IPS-18a (cell line): ENCODE results near the gene ACCS.

Experiments used
- H3K27ac ChIP-seq: one replicate; pipeline ENCODE4 v1.5.1; 2013; ENCODE audit warnings: low read length
- H3K27me3 ChIP-seq: one replicate; pipeline ENCODE4 v1.6.1; 2013; ENCODE audit warnings: mild to moderate bottlenecking, low read length; ENCODE audit not compliant: control insufficient read depth, insufficient read depth
- H3K36me3 ChIP-seq: one replicate; pipeline ENCODE4 v1.6.1; 2013; ENCODE audit warnings: low read depth, low read length; ENCODE audit not compliant: control insufficient read depth
- H3K4me1 ChIP-seq: one replicate; pipeline ENCODE4 v1.6.1; 2013; ENCODE audit warnings: low read depth, low read length; ENCODE audit not compliant: control insufficient read depth
- H3K4me3 ChIP-seq: one replicate; pipeline ENCODE4 v1.5.1; 2013; ENCODE audit warnings: low read length
- H3K9ac ChIP-seq: one replicate; pipeline ENCODE4 v1.6.1; 2013; ENCODE audit warnings: mild to moderate bottlenecking, low read length, moderate library complexity
- H3K9me3 ChIP-seq: one replicate; pipeline ENCODE4 v1.6.1; 2013; ENCODE audit warnings: low read depth, low read length; ENCODE audit not compliant: control insufficient read depth

ACCS gene, protein sequence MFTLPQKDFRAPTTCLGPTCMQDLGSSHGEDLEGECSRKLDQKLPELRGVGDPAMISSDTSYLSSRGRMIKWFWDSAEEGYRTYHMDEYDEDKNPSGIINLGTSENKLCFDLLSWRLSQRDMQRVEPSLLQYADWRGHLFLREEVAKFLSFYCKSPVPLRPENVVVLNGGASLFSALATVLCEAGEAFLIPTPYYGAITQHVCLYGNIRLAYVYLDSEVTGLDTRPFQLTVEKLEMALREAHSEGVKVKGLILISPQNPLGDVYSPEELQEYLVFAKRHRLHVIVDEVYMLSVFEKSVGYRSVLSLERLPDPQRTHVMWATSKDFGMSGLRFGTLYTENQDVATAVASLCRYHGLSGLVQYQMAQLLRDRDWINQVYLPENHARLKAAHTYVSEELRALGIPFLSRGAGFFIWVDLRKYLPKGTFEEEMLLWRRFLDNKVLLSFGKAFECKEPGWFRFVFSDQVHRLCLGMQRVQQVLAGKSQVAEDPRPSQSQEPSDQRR

DNA sequence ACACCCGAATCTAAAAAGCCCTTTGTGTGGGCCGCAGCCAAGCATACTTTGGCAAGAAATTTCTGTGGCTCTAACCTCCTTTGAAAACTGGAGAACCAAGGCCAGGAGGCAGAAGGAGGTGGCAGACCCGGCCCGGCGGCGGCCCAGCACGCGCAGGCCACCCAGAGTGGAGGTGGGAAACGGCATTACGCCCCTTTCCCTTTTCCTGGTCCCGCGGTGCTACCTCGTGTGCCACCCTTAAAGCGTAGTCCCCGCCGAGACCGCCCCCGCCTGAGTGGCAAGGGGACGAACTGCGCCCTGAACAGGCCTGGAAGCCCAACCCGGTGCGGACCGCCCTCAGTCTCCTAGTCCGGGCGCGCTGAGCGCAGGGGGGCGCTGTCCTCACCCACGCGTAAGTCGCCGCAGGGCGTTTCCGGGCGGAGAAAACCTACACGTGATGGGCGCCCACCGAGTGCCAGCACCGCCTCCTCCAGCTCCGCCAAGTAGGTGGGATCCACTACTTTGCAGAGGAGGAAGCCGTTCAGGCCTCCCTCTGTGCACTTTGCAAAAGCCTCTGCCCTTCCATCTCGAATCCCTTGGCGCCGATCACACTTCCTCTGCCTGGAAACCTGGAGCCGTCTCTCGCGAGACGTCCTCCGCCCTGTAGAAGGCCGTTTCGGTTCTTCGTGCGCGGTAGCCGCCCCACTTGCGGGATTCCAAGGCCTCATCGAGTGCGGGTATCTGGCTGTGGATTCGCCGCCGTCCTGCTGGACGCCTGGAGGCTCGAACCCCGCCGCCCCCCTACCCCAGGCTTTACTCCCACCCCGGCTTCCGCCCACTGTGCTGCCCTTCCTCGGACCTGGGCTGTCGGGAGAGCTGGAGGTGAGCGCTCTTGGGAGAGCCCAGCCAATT is at the start of gene ACCS:
Gene ACCS (plus strand): TSS at position 430 of the 891 bp plus-strand sequence. CDS start 1,358 bp downstream, outside the sequence.
- peaks cover 14% of the 10 kb centered on the region for H3K27me3 ChIP-seq
- H3K9me3 ChIP-seq = no peaks in the 10 kb centered on the region
- H3K4me1 ChIP-seq = peaks cover 24% of the 10 kb centered on the region
- H3K36me3 ChIP-seq = no peaks in the 10 kb centered on the region
- peak within 1 kb of the TSS; percentile 40 for H3K27ac ChIP-seq
- peak within 1 kb of the TSS; percentile 52 for H3K4me3 ChIP-seq
- H3K9ac ChIP-seq = peak within 1 kb of the TSS; percentile 80

DNA sequence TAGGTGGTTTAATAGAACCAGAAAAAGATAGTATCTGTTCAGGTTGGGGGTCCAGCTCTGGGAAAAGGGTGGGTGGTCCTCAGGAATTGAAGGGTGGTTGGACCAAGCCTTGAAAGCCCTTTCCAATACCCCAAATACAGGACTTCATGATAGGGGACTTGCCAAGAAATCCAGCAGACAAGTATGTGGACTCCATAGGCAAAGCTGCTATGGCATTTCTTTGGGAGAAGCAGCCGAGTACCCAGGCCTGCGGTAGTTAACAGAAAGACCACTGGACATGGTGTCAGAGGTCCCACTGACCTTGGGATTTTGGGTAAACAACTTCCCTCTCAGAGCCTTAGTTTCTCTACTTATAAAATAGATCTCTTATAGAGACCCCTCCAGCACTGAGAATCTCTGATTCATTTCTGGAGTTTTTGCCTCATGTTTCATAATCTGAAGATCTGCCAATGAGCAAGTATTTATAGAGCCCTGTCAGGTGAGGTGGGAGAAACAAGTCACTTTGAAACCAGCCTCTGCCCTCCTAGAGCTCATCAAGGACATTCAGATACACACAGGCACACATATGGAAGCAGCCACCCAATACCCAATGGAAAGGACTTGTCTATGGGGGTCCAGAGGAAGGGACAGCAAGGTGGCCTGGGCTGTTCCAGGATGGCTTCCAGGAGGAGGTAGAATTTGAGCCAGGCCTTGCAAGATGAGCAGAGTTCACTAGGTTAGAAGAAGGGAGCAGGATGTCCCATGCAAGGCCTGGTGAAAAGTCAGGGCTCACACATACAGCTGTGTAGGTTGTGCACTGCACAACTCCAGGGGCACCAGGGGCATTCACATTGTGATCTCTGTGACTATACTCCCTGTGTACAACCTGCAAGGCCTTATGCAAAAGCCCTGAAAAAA is 49.3 kb upstream of the ACCS start:
- Histone ChIP-seq H3K36me3 (no peaks in the 10 kb centered on the region), H3K9ac (no peak overlapping the region), H3K9me3 (no peaks in the 10 kb centered on the region), H3K27ac (no peak overlapping the region), H3K4me3 (no peak overlapping the region), H3K27me3 (no peaks in the 10 kb centered on the region), H3K4me1 (no peaks in the 10 kb centered on the region)

DNA sequence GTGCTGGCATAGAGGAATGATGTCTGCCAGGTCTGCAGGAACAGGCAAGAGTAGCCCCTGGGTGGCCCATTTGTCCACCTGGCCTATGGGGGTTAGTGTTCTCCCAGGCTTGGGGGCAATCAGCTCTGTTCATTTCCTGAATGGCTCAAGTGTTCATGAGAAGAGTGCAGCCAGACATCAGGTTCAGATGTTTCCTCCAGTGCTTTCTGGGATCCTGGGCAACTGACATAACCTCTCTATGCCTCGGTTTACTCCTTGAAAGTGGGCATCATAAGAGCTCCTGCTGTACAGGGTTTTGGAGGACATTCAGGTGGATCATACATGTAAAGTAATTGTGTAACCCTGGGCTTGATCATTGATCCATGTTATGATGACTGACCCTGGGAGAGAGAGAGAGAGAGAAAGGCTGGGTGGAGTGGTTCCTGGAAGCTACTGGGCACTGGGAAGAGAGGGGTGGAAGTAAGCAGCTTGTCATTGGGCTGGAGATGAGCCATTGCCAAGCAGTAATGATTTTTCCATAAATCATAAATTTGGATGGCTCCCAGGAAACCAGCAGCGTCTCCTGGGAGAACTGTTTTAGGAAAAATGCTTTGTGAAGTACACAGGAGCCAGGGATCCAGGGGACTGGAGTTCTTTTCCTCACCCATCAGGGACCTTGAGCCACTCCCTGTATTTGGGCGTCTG is 48.5 kb upstream of the ACCS start:
- Histone ChIP-seq H3K4me1 (no peaks in the 10 kb centered on the region), H3K27ac (no peak overlapping the region), H3K36me3 (no peaks in the 10 kb centered on the region), H3K9ac (no peak overlapping the region), H3K4me3 (no peak overlapping the region), H3K9me3 (peaks cover 2% of the 10 kb centered on the region), H3K27me3 (no peaks in the 10 kb centered on the region)

DNA sequence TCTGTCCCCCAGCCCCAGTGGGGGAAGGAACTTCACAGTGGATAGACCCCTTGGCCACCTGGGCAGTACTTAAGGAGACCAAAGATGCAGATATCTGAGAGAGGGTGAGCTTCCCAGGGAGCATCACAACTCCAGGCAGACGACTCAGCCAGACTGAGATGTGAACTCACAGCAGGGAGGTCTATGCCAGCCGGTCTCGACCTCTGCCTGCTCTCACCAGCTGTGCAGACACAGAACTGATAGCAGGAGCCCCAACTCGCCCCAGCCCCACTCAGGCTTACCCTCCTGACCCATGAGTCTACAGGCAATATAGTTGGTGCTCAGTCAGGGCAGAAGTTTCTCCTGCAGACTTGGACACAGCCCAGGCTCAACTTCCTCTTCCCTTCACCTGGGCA is 47.9 kb upstream of the ACCS start:
- peaks cover 3% of the 10 kb centered on the region for H3K9me3 ChIP-seq
- no peak overlapping the region for H3K9ac ChIP-seq
- no peak overlapping the region for H3K4me3 ChIP-seq
- no peaks in the 10 kb centered on the region for H3K4me1 ChIP-seq
- H3K27me3 ChIP-seq = no peaks in the 10 kb centered on the region
- no peaks in the 10 kb centered on the region for H3K36me3 ChIP-seq
- no peak overlapping the region for H3K27ac ChIP-seq

DNA sequence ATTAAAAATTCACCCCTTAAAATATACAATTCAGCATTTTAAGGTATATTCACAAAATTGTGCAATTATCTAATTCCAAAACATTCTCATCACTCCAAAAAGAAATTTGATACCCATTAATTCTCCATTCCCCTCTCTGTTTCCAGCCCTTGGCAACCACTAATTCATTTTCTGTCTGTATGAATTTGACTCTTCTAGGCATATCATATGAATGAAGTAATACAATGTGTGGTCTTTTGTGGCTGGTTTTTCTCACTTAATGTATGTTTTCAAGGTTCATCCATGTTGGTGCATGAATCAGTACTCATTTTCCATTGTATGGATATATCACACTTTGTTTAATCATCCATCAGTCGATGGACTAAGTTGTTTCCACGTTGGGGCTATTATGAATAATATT is 47.2 kb upstream of the ACCS start:
- Histone ChIP-seq H3K27ac (no peak overlapping the region), H3K4me3 (no peak overlapping the region), H3K36me3 (no peaks in the 10 kb centered on the region), H3K4me1 (no peaks in the 10 kb centered on the region), H3K27me3 (no peaks in the 10 kb centered on the region), H3K9ac (no peak overlapping the region), H3K9me3 (peaks cover 3% of the 10 kb centered on the region)

DNA sequence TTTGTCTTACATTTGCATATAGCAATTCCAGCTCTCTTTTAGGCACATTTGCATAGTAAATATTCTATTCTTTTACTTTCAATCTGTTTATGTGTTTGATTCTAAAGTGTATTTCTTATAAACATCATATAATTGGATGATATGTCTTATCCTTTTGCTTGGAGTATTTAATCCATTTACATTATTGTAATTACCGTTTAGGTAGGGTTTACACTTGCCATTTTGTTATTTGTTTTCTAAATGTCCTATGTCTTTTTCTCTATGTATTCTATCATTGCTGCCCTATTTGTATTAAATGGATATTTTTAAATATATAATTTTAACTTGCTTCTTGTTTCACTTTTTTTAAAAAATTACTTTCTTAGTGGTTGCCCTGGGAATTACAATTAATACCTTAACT is 41.1 kb upstream of the ACCS start:
- no peak overlapping the region for H3K27ac ChIP-seq
- no peaks in the 10 kb centered on the region for H3K36me3 ChIP-seq
- H3K27me3 ChIP-seq = no peaks in the 10 kb centered on the region
- H3K4me1 ChIP-seq = peaks cover under 1% of the 10 kb centered on the region
- no peak overlapping the region for H3K4me3 ChIP-seq
- peaks cover 3% of the 10 kb centered on the region for H3K9me3 ChIP-seq
- no peak overlapping the region for H3K9ac ChIP-seq

DNA sequence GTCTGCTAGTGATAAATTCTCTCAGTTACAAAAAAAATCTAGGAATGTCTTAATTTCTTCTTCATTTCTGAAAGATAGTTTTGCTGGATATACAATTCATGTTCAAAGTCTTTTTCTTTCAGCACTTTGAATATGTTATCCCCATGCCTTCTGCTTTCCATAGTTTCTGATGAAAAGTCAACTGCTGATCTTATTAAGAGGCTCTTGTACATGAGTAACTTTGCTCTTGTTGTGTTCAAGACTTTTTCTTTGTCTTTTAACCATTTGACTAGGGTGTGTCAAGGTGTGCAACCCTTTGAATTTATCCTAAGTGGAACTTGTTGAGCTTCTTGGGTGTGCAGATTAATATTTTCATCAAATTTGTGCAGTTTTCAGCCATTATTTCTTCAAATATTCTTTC is 40.3 kb upstream of the ACCS start:
- no peak overlapping the region for H3K4me3 ChIP-seq
- no peaks in the 10 kb centered on the region for H3K27me3 ChIP-seq
- H3K36me3 ChIP-seq = no peaks in the 10 kb centered on the region
- peaks cover 3% of the 10 kb centered on the region for H3K9me3 ChIP-seq
- peaks cover 8% of the 10 kb centered on the region for H3K4me1 ChIP-seq
- no peak overlapping the region for H3K27ac ChIP-seq
- no peak overlapping the region for H3K9ac ChIP-seq

DNA sequence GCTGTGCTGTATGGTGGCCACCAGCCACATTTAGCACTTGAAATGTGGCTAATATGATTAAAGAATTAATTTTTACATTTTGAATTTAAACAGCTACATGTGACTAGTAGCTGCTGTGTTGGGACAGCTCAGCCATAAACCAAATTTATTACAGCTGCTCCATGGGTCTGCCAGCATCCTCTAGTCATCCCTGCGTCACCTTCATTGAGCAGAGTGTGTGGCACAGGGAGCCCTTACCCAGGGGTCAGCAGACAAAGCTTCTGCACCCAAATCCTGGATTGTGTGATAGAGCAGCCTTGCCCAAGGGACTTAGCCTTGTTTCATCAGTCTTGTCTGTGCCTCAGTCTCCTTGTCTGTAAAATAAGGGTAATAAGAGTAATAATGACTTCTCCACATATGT is 37.7 kb upstream of the ACCS start:
- no peaks in the 10 kb centered on the region for H3K9me3 ChIP-seq
- no peaks in the 10 kb centered on the region for H3K36me3 ChIP-seq

DNA sequence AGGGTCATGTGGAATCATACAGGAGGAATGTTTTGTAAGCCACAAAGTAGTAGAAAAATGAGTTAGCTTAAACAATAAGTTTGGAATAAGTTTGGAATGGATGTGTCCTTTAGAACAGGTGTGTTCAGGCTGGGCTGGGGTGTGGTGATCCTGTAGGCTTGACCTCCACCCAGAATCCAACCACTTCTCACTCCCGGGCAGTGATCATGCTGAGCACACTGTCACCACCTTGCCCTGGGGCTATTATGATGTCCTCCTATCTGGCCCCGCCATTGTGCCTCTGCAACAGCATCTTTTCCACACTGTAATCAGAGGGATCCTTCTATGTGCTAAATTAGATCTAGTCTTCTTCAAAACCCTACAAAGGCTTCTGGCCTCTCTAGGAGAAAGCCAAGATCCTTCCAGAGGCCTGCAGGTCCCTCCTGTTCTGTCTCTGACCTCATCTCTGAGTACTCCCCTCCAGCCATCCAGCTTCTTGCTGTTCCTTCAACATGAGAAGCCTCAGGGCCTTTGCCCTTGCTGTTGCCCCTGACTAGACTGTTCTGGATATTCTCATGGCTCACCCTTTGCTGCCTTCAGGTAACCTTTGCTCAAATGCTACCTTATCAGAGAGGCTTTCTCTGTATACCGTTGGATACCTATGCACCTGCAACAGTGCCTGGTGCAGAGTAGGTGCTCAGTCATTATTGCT is 37.1 kb upstream of the ACCS start:
- no peak overlapping the region for H3K27ac ChIP-seq

More for the DNA sequence above, 37.7 kb upstream of the ACCS start:
- Histone ChIP-seq H3K27ac (no peak overlapping the region), H3K9ac (no peak overlapping the region), H3K27me3 (no peaks in the 10 kb centered on the region), H3K4me1 (peaks cover 17% of the 10 kb centered on the region), H3K4me3 (no peak overlapping the region)

DNA sequence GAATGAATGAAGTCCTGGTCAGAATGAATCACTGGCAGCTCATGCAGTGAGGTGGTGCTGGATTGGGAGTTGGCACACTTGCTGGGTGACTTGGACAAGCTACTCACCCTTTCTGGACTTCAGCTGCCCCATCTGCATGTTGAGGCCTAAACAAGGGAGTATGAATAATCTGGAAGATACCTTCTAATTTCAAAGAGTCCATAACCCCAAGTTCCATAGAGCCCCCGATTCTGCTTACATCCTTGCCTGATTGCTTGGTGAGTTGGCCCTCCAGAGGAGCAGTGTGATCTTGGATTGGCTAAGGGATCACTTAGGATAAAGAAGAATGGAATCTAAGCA is 36.6 kb upstream of the ACCS start:
- Histone ChIP-seq H3K27me3 (no peaks in the 10 kb centered on the region), H3K4me1 (peaks cover 17% of the 10 kb centered on the region), H3K9ac (no peak overlapping the region), H3K4me3 (no peak overlapping the region), H3K9me3 (no peaks in the 10 kb centered on the region), H3K36me3 (no peaks in the 10 kb centered on the region), H3K27ac (no peak overlapping the region)

More for the DNA sequence above, 37.1 kb upstream of the ACCS start:
- Histone ChIP-seq H3K36me3 (no peaks in the 10 kb centered on the region), H3K4me3 (no peak overlapping the region), H3K9ac (no peak overlapping the region), H3K9me3 (no peaks in the 10 kb centered on the region), H3K27me3 (no peaks in the 10 kb centered on the region), H3K4me1 (peaks cover 17% of the 10 kb centered on the region)
